Cardiac muscle cell (in vitro differentiated cells and primary cell): Measurements from ENCODE around the gene FADS6. TPM values are rescaled to one million over a fixed set of nuclear protein-coding genes. Genes with fewer than 3 reads are reported as not detected.

ENCODE experiments used
- DNase-seq, 2 donors: peaks; one replicate each; pipeline versions ENCODE4 v3.0.0 to v3.0.0-alpha.2; 2010 to 2017; ENCODE audit warnings: low read depth in 1 of 2, low spot score in 1 of 2
- H3K27ac ChIP-seq: fragments of 200-600 bp; sonication (generic); 2 replicates; pipeline ENCODE4 v1.5.1; 2016
- H3K27me3 ChIP-seq: fragments of 200-600 bp; sonication (generic); 2 replicates; pipeline ENCODE4 v1.6.0; 2016; ENCODE audit warnings: control low read depth
- H3K36me3 ChIP-seq: fragments of 200-600 bp; sonication (generic); 2 replicates; pipeline ENCODE4 v1.5.1; 2016; ENCODE audit warnings: control low read depth
- H3K4me1 ChIP-seq: fragments of 200-600 bp; sonication (generic); 2 replicates; pipeline ENCODE4 v1.8.1; 2017; ENCODE audit warnings: low read depth, mild to moderate bottlenecking, mixed run types
- H3K4me3 ChIP-seq: fragments of 200-600 bp; sonication (generic); 2 replicates; pipeline ENCODE4 v1.5.1; 2016; ENCODE audit warnings: mild to moderate bottlenecking
- H3K9me3 ChIP-seq: fragments of 200-600 bp; sonication (generic); 2 replicates; pipeline ENCODE4 v1.5.1; 2017; ENCODE audit warnings: low read depth, mild to moderate bottlenecking, control low read depth
- polyA plus RNA-seq: library from polyadenylated mRNA; unstranded; fragments of >200 nt; fragmentation: Nextera tagmentation; extraction: Ambion mirVana; gene quantifications from 2 replicates; pipeline ENCODE4 v1.2.1, GENCODE V29; 2016
- total RNA-seq: library from RNA; depleted of rRNA; stranded (reverse); fragments of >200 nt; gene quantifications from 2 replicates; pipeline ENCODE4 v1.2.3, GENCODE V29; 2016
- TF ChIP-seq, protein P1 (sequence below): IDR thresholded peaks from 2 replicates; pipeline ENCODE4 v1.5.1; 2012; ENCODE audit warnings: low read depth, mild to moderate bottlenecking, low read length

The FADS6 gene
- total and polyA plus RNA-seq, 2 experiments from 2014 or later, result 0.83 to 1.3 TPM

DNA sequence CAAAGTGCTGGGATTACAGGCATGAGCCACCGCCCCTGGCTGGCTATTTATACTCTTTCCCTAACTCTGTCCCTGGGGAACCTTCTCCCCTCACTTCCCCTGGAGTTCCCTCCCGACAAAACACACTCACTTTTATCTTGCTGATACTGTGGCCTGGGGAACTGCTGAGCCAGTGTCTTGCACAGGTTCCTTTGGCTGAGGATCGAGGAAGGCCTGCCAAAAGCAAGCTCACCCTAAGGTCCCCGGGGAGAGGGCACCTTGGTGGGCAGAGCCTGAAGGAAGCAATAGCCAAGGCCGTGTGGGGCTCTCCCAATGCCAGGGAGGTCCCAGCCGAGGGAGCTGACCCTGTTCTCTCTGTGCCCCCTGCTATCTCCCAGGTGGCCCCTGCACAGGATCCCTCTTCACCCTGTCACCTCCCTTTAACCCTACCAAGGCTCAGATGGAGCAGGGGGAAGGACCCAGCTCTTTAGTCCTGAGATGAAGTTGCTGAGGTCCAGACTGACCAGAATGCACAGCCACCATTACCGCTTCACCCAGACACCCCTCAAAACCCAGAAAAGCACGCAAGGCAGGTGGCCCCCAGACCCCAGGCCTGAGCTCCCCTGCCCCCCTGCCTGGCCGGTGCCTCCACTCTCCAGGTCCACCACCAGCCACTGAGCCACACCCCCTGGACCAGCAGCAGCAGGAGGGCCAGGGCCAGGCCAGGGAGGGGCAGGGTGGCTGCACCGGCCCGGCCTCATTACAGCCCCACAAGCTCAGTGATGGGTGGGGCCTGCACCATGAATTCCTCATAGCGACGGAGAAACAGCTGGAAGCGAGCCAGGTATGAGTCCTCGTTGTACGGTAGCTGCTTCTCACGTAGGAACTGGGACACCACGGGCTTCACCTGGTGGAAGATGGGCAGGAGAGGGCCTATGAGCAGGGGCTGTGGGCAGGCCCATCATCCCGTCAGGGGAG, 15.6 kb downstream of the FADS6 start:
- no peak overlapping the region for H3K4me3 ChIP-seq
- H3K4me1 ChIP-seq, result peaks cover 42% of the 10 kb centered on the region
- no peaks in the 10 kb centered on the region for H3K27me3 ChIP-seq
- DNase-seq, result peak; percentile 56 to 57
- TF ChIP-seq, protein P1, sequence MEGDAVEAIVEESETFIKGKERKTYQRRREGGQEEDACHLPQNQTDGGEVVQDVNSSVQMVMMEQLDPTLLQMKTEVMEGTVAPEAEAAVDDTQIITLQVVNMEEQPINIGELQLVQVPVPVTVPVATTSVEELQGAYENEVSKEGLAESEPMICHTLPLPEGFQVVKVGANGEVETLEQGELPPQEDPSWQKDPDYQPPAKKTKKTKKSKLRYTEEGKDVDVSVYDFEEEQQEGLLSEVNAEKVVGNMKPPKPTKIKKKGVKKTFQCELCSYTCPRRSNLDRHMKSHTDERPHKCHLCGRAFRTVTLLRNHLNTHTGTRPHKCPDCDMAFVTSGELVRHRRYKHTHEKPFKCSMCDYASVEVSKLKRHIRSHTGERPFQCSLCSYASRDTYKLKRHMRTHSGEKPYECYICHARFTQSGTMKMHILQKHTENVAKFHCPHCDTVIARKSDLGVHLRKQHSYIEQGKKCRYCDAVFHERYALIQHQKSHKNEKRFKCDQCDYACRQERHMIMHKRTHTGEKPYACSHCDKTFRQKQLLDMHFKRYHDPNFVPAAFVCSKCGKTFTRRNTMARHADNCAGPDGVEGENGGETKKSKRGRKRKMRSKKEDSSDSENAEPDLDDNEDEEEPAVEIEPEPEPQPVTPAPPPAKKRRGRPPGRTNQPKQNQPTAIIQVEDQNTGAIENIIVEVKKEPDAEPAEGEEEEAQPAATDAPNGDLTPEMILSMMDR, result no peak
- peak overlapping the region; percentile 84 for H3K27ac ChIP-seq
- no peaks in the 10 kb centered on the region for H3K36me3 ChIP-seq
- H3K9me3 ChIP-seq, result no peaks in the 10 kb centered on the region

DNA sequence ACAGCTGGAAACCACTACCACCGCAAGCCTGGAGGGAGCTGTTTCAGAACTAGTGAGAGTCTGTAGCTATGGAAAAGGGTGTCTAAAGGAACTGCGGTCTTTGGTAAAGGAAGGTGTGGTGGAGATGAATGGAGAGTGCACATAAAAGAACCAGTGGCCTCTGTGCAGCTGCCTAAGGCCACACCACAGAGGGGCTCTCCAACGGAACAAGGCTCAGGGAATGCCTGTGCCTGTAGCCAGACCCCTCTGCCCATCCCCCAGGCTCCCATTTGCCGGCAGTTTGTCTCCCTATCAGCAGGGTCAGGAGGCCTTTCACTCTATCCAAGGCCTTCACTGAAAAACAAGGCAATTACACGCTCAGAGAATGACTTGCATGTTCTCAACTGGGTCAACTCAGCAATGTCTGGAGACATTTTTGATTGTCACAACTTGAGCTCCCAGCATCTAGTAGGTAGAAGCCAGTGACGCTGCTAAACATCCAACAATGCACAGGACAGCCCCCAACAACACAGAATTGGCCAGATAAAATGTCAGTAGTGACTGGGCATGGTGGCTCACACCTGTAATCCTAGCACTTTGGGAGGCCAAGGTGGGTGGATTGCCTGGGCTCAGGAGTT, 17.3 kb downstream of the FADS6 start:
- Histone ChIP-seq H3K9me3 (no peaks in the 10 kb centered on the region), H3K4me1 (peaks cover 50% of the 10 kb centered on the region), H3K4me3 (no peak overlapping the region), H3K27me3 (no peaks in the 10 kb centered on the region), H3K27ac (peak overlapping the region; percentile 84), H3K36me3 (no peaks in the 10 kb centered on the region)
- TF ChIP-seq, protein P1, result no peak
- no peak for DNase-seq

DNA sequence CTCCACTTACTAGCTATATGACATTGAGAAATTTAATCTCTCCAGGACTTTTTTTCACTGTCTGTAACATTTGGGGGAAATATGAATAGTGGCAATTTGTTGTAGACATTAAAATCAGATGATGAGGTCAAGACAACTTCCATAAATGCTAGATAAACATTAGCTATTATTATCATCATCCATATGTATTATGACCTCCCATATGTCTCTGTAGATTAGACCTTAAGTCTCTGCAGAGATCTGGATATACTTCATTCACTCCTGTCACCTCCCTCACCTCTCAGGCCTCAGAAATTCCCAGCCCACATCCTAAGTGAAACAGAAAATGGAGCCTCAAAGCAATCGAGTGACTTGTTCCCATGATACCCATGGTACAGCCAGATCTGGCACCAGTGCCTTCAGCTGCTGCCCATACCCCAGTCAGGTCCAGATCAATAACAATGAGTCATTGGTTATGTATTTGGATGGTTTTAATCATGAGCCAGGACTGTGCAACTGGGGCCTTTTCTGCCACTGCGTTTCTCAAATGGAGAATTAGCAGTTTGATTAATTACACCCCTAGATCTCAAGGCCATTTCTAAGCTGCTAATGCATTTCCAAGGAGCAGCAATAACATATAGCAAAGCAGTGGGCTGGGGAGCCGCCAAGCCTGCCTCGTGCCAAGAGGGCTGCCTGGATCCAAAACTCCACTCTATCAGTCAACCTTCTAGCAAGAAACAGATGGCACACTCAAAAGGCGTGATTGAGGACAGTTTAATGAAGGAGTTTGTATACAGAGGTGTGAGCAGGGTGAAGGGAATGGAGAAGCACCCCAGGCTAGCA, 18.1 kb downstream of the FADS6 start:
- no peak overlapping the region for H3K4me3 ChIP-seq
- H3K36me3 ChIP-seq, result no peaks in the 10 kb centered on the region
- DNase-seq, result no peak
- peak overlapping the region; percentile 84 for H3K27ac ChIP-seq
- H3K4me1 ChIP-seq, result peaks cover 50% of the 10 kb centered on the region
- TF ChIP-seq, protein P1, result no peak
- no peaks in the 10 kb centered on the region for H3K9me3 ChIP-seq
- no peaks in the 10 kb centered on the region for H3K27me3 ChIP-seq

DNA sequence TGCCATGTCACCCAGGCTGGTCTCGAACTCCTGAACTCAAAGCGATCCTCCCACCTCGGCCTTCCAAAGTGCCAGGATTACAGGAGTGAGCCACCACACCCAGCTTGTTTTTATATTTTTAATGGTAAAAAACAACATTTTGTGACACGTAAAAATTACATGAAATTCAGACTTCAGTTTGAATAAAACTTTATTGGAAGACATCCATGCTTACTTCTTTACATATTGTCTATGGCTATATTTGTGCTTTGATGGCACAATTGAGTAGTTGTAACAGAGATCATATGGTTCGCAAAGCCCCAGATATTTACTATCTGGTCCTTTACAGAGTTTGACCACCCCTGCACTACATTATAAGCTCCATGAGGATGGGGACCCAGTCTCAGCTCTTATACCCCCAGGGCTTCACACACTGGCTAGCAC, 18.8 kb downstream of the FADS6 start:
- H3K36me3 ChIP-seq, result no peaks in the 10 kb centered on the region
- peaks cover 45% of the 10 kb centered on the region for H3K4me1 ChIP-seq
- no peak overlapping the region for H3K27ac ChIP-seq
- H3K4me3 ChIP-seq, result no peak overlapping the region
- H3K27me3 ChIP-seq, result no peaks in the 10 kb centered on the region
- H3K9me3 ChIP-seq, result no peaks in the 10 kb centered on the region
- no peak for DNase-seq
- TF ChIP-seq, protein P1, result no peak

DNA sequence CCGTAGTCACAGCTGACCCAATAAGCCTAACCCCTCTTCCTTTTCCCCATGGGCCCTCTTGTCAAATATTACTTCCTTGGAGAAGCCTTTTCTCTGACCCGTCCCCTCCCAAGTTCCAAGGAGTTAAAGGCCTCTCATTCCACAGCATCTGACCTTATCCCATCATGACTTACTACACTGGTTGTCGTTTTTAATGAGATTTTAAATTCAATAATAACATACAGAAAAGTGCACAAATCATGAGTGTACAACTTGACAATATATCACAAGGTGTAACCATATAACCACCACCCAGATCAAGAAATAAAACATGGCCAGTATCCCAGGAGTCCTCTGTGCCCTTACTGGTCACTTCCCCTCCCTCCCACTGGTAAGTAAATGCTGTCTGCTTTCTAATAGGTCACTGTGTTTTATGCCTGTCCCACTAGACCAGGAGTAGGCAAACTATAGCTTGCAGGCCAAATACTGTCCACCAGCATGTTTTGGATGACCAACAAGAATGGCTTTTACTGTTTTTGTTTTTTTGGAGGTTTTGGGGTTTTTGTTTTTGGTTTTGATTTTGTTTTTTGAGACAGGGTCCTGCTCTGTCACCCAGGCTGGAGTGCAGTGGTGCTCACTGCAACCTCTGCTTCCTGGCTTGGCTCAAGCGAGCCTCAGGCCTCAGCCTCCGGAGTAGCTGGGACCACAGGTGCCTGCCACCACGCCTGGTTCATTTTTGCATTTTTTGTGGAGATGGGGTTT, 19.4 kb downstream of the FADS6 start:
- peak overlapping the region; percentile 61 for H3K27ac ChIP-seq
- H3K9me3 ChIP-seq, result no peaks in the 10 kb centered on the region
- no peaks in the 10 kb centered on the region for H3K36me3 ChIP-seq
- no peaks in the 10 kb centered on the region for H3K27me3 ChIP-seq
- peak overlapping the region; percentile 65 for H3K4me3 ChIP-seq
- TF ChIP-seq, protein P1, result no peak
- H3K4me1 ChIP-seq, result peaks cover 41% of the 10 kb centered on the region
- no peak for DNase-seq
